DMS153 (cell line): Measurements from ENCODE around the gene GGN.
"Not testable (repeated sequence)": the region's sequence is repeated elsewhere in the genome, so short reads cannot be mapped to it uniquely, and the experiment has no call there.

Experiments
- DNase-seq: peaks from one replicate; lab custom pipeline; 2025; lab: John Stamatoyannopoulos, UW

The GGN gene

DNA sequence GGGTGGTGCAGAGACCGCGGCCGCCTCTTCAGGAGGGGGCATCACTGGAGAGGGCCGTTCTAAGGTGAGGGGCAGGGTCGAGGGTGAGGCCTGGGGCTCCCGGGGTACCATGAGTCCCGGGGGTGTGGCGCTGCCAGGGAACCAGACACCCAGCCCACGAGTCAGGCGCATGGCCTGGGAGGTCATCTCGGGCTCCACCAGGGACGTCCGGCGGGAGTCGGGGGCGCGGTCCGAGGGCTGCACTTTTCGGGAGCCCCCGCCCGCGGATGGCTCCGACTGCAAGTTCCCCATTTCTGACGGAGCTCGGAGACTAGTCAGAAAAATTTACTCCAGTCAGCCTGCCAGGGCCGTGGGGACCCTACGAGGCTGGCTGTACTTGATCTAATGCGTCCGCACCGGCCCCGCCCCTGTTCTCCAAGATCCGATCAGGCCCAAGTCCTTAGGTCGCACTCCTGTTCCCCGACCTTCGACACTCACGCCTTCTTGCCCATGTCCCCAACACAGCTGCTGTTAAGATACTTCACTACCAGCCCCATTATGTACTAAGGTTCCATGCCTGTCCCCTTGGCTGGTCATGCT lies 774 bp downstream of the GGN start:
- DNase-seq = no peak

GRCh38 chr19:38386300-38386970 lies 1.4 kb downstream of the GGN start:
- DNase-seq = no peak

DNA sequence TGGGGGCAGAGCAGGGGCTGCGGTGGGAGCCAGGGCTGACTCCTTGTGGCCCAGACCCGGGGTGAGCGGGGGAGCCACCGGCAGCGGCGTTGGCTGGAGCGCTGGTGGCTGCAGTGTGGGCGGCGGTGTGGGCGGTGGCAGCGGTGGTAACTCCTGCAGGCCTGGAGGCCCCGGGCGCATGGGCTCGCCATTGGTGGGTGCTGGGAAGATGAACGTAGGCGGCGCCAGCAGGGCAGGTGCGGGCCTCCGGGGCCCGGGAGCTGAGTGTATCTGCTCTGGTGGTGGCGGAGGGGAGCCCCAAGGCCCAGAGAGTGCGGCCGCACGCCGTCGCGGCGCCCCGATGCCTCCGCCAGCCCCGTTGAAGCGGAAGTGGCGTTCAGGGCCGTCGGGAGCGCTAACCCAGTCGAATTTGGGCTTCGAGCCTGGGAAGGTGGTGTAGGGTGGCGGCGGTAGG lies 2.0 kb downstream of the GGN start:
- DNase-seq = no peak

DNA sequence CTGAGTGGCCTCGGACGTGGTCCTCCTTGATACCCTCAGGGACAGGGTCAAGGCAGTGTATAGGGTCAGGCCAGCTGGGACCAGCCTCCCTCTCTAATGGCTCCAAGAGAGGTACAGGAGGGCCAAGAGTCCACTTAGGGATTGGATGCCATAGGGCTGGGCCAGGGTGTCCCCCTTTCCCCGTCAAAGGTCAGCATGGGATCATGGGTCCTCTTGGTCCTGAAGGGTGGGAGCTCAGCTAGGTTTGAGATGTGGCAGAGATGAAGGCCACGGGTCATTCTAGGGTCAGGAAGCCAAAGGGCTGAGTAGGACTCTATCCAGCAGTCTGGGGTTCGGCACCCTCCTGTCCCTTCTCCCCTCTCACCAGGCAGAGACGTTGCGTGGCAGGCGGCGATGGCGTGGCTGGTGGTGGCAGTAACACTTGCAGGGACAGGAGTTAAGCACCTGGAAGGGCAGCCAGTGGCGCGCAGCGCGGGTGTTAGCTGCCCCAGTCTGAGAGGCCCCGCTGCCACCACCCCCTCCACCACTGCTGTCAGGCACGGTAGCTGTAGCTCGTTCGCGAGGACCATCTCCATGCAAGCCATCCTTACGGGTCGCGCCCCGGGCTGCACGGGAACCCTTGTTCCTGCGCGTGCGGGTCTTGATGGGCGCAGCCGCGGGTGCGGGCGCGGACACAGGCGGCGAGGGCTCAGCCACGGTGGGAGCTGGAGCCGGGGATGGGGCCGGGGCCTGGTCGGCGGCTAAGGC lies 2.6 kb downstream of the GGN start:
- DNase-seq = no peak

DNA sequence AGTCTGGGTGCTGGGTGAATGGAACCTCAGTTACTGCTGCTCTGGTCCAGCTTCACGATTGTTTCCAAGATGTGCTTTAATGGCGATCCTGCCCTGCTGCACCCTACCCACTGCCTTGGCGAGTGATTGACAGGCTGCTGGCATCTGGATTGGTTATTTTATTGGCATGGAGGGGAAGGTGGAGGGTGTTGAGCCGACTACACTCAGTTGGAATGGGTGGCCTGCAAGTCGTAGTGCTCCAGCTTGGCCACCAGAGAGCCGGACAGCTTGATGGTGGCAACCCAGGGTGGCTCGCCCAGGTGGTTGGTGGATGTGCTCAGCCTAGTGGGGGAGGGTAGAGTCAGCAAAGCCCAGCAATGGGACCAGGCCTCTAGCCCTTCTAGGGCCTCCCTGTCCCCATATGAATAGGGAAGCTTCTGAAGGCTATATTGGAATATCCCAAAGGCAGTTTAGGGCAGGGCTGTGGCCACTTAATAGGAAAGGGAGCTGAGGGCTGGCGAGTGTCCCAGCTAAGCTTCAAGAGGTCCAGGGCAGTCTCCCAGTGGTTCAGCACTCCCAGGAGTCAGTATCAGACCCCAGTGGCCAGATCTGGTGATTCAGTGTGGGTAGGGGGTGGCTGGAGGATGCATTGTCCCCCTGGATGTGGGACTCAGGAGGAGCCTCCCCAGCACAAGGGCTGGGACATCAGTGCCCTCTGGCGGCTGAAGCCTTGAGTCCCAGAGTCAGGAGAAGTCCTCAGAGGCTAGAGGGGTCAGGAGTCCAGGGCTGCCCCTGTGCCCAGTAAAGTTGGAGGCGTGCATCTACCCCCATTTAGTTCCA lies 3.4 kb downstream of the GGN start:
- no peak for DNase-seq

GRCh38 chr19:38383743-38384142 lies 4.1 kb downstream of the GGN start:
- no peak for DNase-seq

DNA sequence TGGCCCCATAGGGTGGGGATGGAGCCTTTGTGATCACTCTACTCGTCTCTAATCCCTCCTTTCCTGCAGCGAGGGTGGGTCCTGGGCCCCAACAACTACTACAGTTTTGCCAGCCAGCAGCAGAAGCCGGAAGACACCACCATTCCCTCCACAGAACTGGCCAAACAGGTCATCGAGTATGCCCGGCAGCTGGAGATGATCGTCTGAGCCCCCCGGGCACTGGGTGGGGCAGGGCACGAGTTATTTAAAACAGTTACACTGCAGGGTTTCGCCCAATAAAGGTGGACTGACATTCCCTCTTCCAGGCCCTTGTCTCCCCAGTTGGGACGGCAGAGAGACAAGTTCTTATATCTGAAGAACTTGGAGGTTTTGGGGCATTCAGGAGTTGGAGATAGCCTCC lies 4.7 kb downstream of the GGN start:
- no peak for DNase-seq

- no peak for DNase-seq
These were observed 6.7 kb downstream of the GGN start for GRCh38 chr19:38381138-38381537.

- no peak for DNase-seq
These were observed 9.0 kb downstream of the GGN start for GRCh38 chr19:38378866-38379265.

- no peak for DNase-seq
These were observed 10.8 kb downstream of the GGN start for GRCh38 chr19:38377052-38377451.

GRCh38 chr19:38376576-38376975 lies 11.3 kb downstream of the GGN start:
- DNase-seq = no peak

DNA sequence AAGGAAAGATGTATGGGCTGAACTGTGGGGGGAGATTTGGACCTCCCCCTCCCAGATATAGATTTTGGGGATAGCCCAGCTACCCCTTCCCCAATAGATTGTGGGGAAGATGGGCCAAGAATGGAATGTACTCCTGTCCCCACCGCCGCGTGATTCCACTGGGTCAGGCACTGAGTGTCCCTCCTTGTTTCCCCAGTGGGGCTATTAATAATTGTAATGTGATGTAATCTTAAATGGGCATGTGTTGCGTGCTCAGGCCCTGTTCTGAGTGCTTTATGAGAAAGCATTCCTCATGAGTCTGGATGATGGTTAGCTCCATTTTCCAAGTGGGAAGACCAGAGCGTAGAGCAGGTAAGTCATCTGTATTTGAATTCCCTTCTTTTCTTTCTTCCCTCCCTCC lies 12.1 kb downstream of the GGN start:
- DNase-seq = no peak

- no peak for DNase-seq
These were observed 12.7 kb downstream of the GGN start for GRCh38 chr19:38375098-38375493.

DNA sequence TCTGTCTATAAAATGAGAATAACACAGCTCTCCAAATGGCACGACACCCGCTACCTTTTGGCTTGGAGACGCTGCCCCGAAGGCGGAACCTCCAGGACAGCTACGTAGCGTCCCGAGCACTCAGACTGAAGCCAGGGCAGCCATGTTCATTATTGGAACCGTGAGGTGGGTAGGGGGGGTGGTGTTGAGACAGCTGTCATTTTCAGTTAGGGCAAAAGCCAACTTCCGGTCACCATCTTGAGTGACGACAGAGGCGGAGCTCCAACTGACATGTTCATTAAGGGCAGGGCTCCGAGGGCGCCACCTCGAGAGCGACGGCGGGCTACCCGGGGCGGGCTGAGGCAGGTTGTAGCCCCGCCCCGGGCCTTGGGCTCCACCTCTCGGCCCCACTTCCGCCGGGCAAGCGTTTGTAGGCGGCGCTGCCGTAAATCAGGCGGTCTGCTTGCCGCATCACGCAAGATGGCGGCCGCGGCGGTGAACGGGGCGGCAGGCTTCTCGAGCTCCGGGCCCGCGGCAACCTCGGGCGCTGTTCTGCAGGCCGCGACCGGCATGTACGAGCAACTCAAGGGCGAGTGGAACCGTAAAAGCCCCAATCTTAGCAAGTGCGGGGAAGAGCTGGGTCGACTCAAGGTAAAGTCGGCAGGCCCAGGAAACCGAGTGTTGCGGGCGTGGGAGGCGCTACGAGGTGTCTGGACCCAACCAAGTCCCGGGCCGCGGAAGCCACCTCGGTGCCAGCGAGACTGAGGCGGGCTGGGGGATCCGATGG lies 13.3 kb downstream of the GGN start, which contains the start of gene PSMD8:
Gene PSMD8, plus strand, starts transcription at position 240 of the 766 bp plus-strand sequence. Its CDS starts 31 bp downstream, at position 271.
- DNase-seq = peak; percentile 99

DNA sequence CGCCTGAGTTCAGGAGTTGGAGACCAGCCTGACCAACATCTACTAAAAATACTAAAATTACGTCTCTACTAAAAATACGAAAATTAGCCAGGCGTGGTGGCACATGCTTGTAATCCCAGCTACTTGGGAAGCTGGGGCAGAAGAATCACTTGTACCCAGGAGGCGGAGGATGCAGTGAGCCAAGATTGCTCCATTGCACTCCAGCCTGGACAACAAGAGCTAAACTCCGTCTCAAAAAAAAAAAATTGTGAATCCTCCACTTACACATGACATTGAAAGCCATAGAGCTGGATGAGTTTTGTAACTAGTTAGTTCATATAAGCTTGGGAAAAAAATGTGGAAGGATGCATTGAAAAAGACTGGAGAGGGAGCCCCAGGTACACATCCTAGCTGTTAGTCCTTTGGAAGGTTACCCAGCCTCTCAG lies 13.9 kb downstream of the GGN start:
- DNase-seq = no peak

DNA sequence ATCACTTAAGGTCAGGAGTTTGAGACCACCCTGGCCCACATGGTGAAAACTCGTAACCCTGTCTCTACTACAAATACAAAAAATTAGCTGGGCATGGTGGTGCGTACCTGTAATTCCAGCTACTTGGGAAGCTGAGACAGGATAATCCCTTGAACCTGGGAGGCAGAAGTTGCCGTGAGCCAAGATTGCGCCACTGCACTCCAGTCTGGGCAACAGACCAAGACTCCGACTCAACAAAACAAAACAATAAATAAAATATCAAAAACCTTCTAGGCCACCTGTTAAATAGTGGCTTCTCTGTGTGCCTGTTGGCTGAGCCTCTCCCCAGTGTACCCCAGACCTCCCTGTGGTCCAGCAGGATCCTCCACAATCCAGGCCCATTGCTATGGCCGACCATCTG lies 16.8 kb downstream of the GGN start:
- DNase-seq = no peak

- no peak for DNase-seq
These were observed 17.5 kb downstream of the GGN start for GRCh38 chr19:38370299-38370698.

- no peak for DNase-seq
These were observed 18.2 kb downstream of the GGN start for GRCh38 chr19:38369584-38369983.

DNA sequence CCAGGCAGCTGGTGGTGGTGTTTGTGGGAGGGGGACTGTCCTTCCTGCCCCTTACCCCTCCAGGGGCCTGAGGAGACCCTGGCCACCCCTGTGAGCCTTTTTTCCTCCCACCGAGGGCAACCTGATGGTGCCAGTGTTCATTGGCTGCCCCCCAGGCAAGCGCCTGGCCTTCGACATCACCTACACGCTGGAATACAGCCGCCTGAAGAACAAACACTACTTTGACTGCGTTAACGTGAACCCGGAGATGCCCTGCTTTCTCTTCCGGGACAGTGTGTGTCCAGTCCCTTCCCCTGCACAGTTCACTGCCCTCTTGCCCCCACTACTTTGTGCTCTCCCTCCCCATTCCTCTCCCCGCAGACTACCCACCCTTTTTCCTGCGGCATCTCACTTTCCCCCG lies 20.8 kb downstream of the GGN start:
- DNase-seq = no peak

GRCh38 chr19:38362946-38363688 lies 24.7 kb downstream of the GGN start:
- DNase-seq = not testable (repeated sequence)
